GM12864 (cell line): ENCODE data around the gene PAQR5.

Experiments used
- DNase-seq: peaks from one replicate; pipeline ENCODE4 v3.0.0-alpha.2; 2011; ENCODE audit warnings: low read depth
- H3K4me3 ChIP-seq: 2 replicates; pipeline ENCODE4 v1.5.1; 2011; ENCODE audit warnings: mild to moderate bottlenecking, low read depth, low read length, control low read depth
- TF ChIP-seq, protein P1 (sequence below): IDR thresholded peaks from 2 replicates; pipeline ENCODE4 v1.5.1; 2011; ENCODE audit warnings: low read depth, mild to moderate bottlenecking, moderate library complexity, low read length, control low read depth, inconsistent platforms; ENCODE audit errors: missing control alignments

The PAQR5 gene

GRCh38 chr15:69421498-69421897, 122.8 kb downstream of the PAQR5 start:
- DNase-seq = no peak
- H3K4me3 ChIP-seq = no peak overlapping the region
- TF ChIP-seq, protein P1, sequence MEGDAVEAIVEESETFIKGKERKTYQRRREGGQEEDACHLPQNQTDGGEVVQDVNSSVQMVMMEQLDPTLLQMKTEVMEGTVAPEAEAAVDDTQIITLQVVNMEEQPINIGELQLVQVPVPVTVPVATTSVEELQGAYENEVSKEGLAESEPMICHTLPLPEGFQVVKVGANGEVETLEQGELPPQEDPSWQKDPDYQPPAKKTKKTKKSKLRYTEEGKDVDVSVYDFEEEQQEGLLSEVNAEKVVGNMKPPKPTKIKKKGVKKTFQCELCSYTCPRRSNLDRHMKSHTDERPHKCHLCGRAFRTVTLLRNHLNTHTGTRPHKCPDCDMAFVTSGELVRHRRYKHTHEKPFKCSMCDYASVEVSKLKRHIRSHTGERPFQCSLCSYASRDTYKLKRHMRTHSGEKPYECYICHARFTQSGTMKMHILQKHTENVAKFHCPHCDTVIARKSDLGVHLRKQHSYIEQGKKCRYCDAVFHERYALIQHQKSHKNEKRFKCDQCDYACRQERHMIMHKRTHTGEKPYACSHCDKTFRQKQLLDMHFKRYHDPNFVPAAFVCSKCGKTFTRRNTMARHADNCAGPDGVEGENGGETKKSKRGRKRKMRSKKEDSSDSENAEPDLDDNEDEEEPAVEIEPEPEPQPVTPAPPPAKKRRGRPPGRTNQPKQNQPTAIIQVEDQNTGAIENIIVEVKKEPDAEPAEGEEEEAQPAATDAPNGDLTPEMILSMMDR = no peak

- DNase-seq = no peak
- TF ChIP-seq, protein P1 = no peak
Measured at GRCh38 chr15:69422336-69422895, 123.7 kb downstream of the PAQR5 start.

GRCh38 chr15:69424001-69424400, 125.3 kb downstream of the PAQR5 start:
- DNase-seq = no peak
- TF ChIP-seq, protein P1 = no peak
- H3K4me3 ChIP-seq = no peak overlapping the region

More at GRCh38 chr15:69422336-69422895, 123.7 kb downstream of the PAQR5 start:
- no peak overlapping the region for H3K4me3 ChIP-seq

GRCh38 chr15:69424748-69425413, 126.2 kb downstream of the PAQR5 start:
- TF ChIP-seq, protein P1 = no peak
- no peak overlapping the region for H3K4me3 ChIP-seq
- no peak for DNase-seq

GRCh38 chr15:69433831-69434230, 135.1 kb downstream of the PAQR5 start:
- TF ChIP-seq, protein P1 = no peak
- H3K4me3 ChIP-seq = no peak overlapping the region
- DNase-seq = no peak

GRCh38 chr15:69434238-69434637, 135.5 kb downstream of the PAQR5 start:
- H3K4me3 ChIP-seq = no peak overlapping the region
- TF ChIP-seq, protein P1 = no peak
- DNase-seq = no peak

- DNase-seq = no peak
- TF ChIP-seq, protein P1 = no peak
- no peak overlapping the region for H3K4me3 ChIP-seq
Measured at GRCh38 chr15:69434679-69435078, 136.0 kb downstream of the PAQR5 start.
